CD4-positive, alpha-beta T cell (primary cell): ENCODE measurements around the gene TROAP. TPM values are rescaled to one million over a fixed set of nuclear protein-coding genes. Genes with fewer than 3 reads are reported as not detected.
"Not testable (repeated sequence)": the region's sequence is repeated elsewhere in the genome, so short reads cannot be mapped to it uniquely, and the experiment has no call there.

Source experiments
- ATAC-seq: fragments of 200-7000 bp; cut with Tn5 transposase; one replicate; pipeline ENCODE4 v1.10.0; 2022; ENCODE audit warnings: mild to moderate bottlenecking; ENCODE audit not compliant: poor library complexity
- CTCF ChIA-PET: fragments of 350-600 bp; sonication (Branson Sonifier 250); formaldehyde crosslinking; loops from one replicate; lab custom pipeline; 2021; ENCODE audit warnings: antibody characterized with exemption, inconsistent platforms; lab: Charles Lee
- POLR2A ChIA-PET: fragments of 350-600 bp; sonication (Branson Sonifier 250); formaldehyde crosslinking; loops from one replicate; lab custom pipeline; 2021; ENCODE audit warnings: antibody characterized with exemption, inconsistent platforms; lab: Charles Lee
- DNase-seq, 14 experiments: peaks; one replicate each; pipeline ENCODE4 v3.0.0-alpha.2; 2013 to 2020; ENCODE audit warnings: mixed read lengths in 2 of 14
- H3K27ac ChIP-seq, 2 donors: one replicate each; pipeline versions ENCODE4 v1.5.1 to v1.7.0; 2013; ENCODE audit warnings: low read length in 2 of 2, low read depth in 1 of 2, mild to moderate bottlenecking in 1 of 2
- H3K27me3 ChIP-seq, 2 experiments: 1 replicate in 1 of 2; 2 replicates in 1 of 2; pipeline versions ENCODE4 v1.6.1 to v1.7.0; 2013; ENCODE audit warnings: low read length in 2 of 2, control low read depth in 1 of 2, mild to moderate bottlenecking in 1 of 2, moderate library complexity in 1 of 2; ENCODE audit not compliant: insufficient read depth in 2 of 2, control insufficient read depth in 1 of 2
- H3K36me3 ChIP-seq: one replicate; pipeline ENCODE4 v1.6.1; 2013; ENCODE audit warnings: low read length, control low read depth; ENCODE audit not compliant: insufficient read depth
- H3K4me1 ChIP-seq: one replicate; pipeline ENCODE4 v1.6.1; 2013; ENCODE audit warnings: low read length, control low read depth; ENCODE audit not compliant: insufficient read depth
- H3K4me3 ChIP-seq: one replicate; pipeline ENCODE4 v1.5.1; 2013; ENCODE audit warnings: mild to moderate bottlenecking, low read length, moderate library complexity
- H3K9me3 ChIP-seq, 2 experiments: 1 replicate in 1 of 2; 2 replicates in 1 of 2; pipeline versions ENCODE4 v1.6.1 to v1.7.0; 2013; ENCODE audit warnings: low read length in 2 of 2, mild to moderate bottlenecking in 2 of 2, control low read depth in 1 of 2, moderate library complexity in 1 of 2; ENCODE audit not compliant: control insufficient read depth in 1 of 2, insufficient read depth in 1 of 2
- H3K27ac Mint-ChIP-seq: one replicate; pipeline ENCODE4 v1.8.0; 2020; ENCODE audit warnings: mixed read lengths
- H3K27me3 Mint-ChIP-seq: one replicate; pipeline ENCODE4 v1.8.0; 2021; ENCODE audit warnings: mixed read lengths
- H3K36me3 Mint-ChIP-seq: one replicate; pipeline ENCODE4 v1.8.0; 2021; ENCODE audit warnings: low read depth, mixed read lengths
- H3K4me1 Mint-ChIP-seq: one replicate; pipeline ENCODE4 v1.8.0; 2021; ENCODE audit warnings: low read depth, mixed read lengths
- H3K4me3 Mint-ChIP-seq: one replicate; pipeline ENCODE4 v1.8.0; 2020; ENCODE audit warnings: mild to moderate bottlenecking, mixed read lengths
- H3K9me3 Mint-ChIP-seq: one replicate; pipeline ENCODE4 v1.8.0; 2020; ENCODE audit warnings: mixed read lengths
- intact Hi-C, 2 experiments: fragments of 100-400 bp; cut with DNase I in 1 of 2; cut with micrococcal nuclease in 1 of 2; formaldehyde crosslinking; loops; one replicate each; pipeline versions ENCODE4 v1.15.1 to v1.9.0; 2023 to 2025; cut with DNase I, micrococcal nuclease
- total RNA-seq, 174 experiments: library from RNA in 2 of 174; stranded (reverse) in 2 of 174; gene quantifications; one replicate each; pipeline ENCODE4 v1.2.3 and lab custom pipeline; 2021 to 2026
- TF ChIP-seq, protein P1 (sequence below): fragments of 200-600 bp; IDR thresholded peaks from one replicate; pipeline ENCODE4 v1.8.0; 2022; ENCODE audit warnings: antibody characterized with exemption, mild to moderate bottlenecking

TROAP gene
- total RNA-seq, 2 experiments from 2014 or later, result 0.30 to 0.31 TPM

DNA sequence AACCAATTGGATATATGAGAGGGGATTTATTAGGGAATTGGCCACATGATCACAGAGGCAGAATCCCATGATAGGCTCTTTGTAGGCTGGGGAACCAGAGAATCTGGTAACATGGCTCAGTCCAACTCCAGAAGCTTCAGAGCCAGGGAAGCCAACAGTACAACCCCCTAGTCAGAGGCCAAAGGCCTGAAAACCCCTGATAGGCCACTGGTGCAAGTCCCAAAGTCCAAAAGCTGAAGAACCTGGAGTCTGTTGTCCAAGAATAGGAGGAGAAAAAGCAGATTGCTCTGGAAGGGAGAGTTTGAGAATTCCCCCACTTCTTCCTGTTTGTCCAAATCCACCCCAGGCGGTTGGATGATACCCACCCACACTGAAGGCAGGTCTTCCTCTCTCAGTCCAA lies 8.2 kb upstream of the TROAP start:
- H3K27me3 ChIP-seq, result no peaks in the 10 kb centered on the region
- TF ChIP-seq, protein P1, sequence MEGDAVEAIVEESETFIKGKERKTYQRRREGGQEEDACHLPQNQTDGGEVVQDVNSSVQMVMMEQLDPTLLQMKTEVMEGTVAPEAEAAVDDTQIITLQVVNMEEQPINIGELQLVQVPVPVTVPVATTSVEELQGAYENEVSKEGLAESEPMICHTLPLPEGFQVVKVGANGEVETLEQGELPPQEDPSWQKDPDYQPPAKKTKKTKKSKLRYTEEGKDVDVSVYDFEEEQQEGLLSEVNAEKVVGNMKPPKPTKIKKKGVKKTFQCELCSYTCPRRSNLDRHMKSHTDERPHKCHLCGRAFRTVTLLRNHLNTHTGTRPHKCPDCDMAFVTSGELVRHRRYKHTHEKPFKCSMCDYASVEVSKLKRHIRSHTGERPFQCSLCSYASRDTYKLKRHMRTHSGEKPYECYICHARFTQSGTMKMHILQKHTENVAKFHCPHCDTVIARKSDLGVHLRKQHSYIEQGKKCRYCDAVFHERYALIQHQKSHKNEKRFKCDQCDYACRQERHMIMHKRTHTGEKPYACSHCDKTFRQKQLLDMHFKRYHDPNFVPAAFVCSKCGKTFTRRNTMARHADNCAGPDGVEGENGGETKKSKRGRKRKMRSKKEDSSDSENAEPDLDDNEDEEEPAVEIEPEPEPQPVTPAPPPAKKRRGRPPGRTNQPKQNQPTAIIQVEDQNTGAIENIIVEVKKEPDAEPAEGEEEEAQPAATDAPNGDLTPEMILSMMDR, result no peak
- no peak for DNase-seq
- Mint-ChIP-seq H3K4me1 (no peaks in the 10 kb centered on the region), H3K27me3 (peaks cover 13% of the 10 kb centered on the region), H3K4me3 (no peak overlapping the region), H3K27ac (no peak overlapping the region), H3K36me3 (no peaks in the 10 kb centered on the region), H3K9me3 (no peaks in the 10 kb centered on the region)
- ChIA-PET POLR2A (no interaction called here), CTCF (no interaction called here)
- H3K4me3 ChIP-seq, result no peak overlapping the region
- H3K27ac ChIP-seq, result no peak overlapping the region
- intact Hi-C loops, result no loop called here
- no peaks in the 10 kb centered on the region for H3K4me1 ChIP-seq
- H3K9me3 ChIP-seq, result no peaks in the 10 kb centered on the region
- no peak for ATAC-seq
- H3K36me3 ChIP-seq, result no peaks in the 10 kb centered on the region

DNA sequence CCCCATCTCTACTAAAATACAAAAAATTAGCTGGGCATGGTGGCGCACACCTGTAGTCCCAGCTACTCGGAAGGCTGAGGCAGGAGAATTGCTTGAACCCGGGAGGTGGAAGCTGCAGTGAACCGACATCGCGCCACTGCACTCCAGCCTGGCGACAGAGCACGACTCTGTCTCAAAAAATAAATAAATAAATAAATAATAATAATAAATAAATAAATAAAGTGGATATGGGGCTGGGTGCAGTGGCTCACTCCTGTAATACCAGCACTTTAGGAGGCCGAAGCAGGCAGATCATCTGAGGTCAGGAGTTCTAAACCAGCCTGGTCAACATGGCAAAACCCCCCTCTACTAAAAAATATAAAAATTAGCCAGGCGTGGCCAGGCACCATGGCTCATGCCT lies 5.9 kb upstream of the TROAP start:
- H3K9me3 ChIP-seq, H3K27ac ChIP-seq, H3K4me3 Mint-ChIP-seq, H3K27ac Mint-ChIP-seq, ATAC-seq, H3K4me3 ChIP-seq, H3K4me1 ChIP-seq, H3K4me1 Mint-ChIP-seq, H3K27me3 Mint-ChIP-seq, POLR2A ChIA-PET, H3K9me3 Mint-ChIP-seq, H3K27me3 ChIP-seq, H3K36me3 ChIP-seq, intact Hi-C loops, H3K36me3 Mint-ChIP-seq, DNase-seq: not testable (repeated sequence)
- CTCF ChIA-PET, result interaction anchor here (1.0 kb wide), 1 partner anchor 25 kb away, joined by 3 read pairs; no protein-coding TSS in a partner anchor

DNA sequence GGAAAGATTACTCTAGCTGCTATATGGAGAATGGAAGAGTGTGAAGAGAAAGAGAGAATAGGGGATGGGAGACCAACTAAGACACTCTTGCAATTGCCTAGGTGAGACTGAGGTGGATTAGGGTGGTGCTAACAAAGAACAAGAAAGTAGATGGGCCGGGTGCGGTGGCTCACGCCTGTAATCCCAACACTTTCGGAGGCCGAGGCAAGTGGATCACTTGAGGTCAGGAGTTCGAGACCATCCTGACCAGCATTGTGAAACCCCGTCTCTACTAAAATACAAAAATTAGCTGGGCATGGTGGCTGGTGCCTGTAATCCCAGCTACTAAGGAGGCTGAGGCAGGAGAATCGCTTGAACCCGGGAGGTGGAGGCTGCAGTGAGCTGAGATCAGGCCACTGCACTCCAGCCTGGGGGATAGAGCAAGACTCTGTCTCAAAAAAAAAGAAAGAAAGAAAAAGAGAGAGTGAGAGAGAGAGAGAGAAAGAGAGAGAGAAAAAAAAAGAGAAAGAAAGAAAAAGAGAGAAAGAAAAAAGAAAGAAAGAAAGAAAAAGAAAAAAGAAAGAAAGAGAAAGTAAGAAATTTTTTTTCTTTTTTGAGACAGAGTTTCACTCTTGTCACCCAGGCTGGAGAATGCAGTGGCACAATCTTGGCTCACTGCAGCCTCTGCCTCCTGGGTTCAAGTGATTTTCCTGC lies 2.5 kb upstream of the TROAP start:
- H3K27me3 ChIP-seq, H3K36me3 Mint-ChIP-seq, POLR2A ChIA-PET, H3K27ac ChIP-seq, H3K36me3 ChIP-seq, H3K9me3 ChIP-seq, H3K4me3 ChIP-seq, CTCF ChIA-PET, DNase-seq, H3K9me3 Mint-ChIP-seq, H3K27me3 Mint-ChIP-seq, ATAC-seq: not testable (repeated sequence)
- intact Hi-C loops, result loop anchor here in 1 of 2 experiments (5.0 kb wide), 1 partner anchor 188 kb away; the partner anchor contains the start of gene TUBA1B
- peaks cover 19% of the 10 kb centered on the region for H3K4me1 ChIP-seq
- H3K27ac Mint-ChIP-seq, result peak overlapping the region; percentile 16
- H3K4me3 Mint-ChIP-seq, result peak overlapping the region; percentile 79
- H3K4me1 Mint-ChIP-seq, result peaks cover 19% of the 10 kb centered on the region

DNA sequence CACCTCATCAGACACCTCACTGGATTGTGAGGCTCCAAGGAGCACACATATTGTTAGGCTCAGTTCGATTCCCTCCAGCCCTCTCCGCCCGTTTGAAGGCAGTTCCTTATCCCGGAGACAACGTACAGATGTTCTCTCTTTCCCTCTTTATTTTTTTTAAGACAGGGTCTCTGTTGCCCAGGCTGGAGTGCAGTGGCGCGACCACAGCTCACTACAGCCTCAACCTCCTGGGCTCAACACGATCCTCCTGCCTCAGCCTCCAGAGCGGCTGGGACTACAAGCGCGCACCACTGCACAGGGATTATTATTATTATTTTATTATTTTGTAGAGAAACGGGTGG lies 718 bp upstream of the TROAP start:
- Mint-ChIP-seq H3K9me3 (no peaks in the 10 kb centered on the region), H3K4me1 (peaks cover 19% of the 10 kb centered on the region), H3K4me3 (peak overlapping the region; percentile 90), H3K36me3 (no peaks in the 10 kb centered on the region), H3K27me3 (no peaks in the 10 kb centered on the region), H3K27ac (peak overlapping the region; percentile 56)
- Histone ChIP-seq H3K9me3 (no peaks in the 10 kb centered on the region), H3K27me3 (no peaks in the 10 kb centered on the region), H3K4me3 (peak overlapping the region; percentile 89), H3K4me1 (peaks cover 19% of the 10 kb centered on the region), H3K36me3 (no peaks in the 10 kb centered on the region), H3K27ac (peak overlapping the region in 1 of 2 donors; percentile 3)
- ChIA-PET POLR2A (interaction anchor here (1.0 to 1.9 kb wide), 13 partner anchors 10 to 419 kb away, joined by 3 to 22 read pairs (median 6); partner anchors contain the start of genes C1QL4, DNAJC22, PRPF40B and SPATS2), CTCF (interaction anchor here (1.0 to 3.1 kb wide), 8 partner anchors 9 to 419 kb away, joined by 3 to 19 read pairs (median 8); partner anchors contain the start of genes C1QL4, DNAJC22, PRPF40B and SPATS2)
- intact Hi-C loops, result loop anchor here in 1 of 2 experiments (5.0 kb wide), 1 partner anchor 190 kb away; the partner anchor contains the start of gene TUBA1B
- ATAC-seq (no peak), DNase-seq (no peak)
- TF ChIP-seq, protein P1, result no peak
